C4-2B (cell line): ENCODE measurements around the gene IRF8.

Experiments
- ZFX ChIP-seq: fragments of 450-650 bp; IDR thresholded peaks from 2 replicates; pipeline ENCODE4 v1.6.1; 2017
- TF ChIP-seq, protein P1 (sequence below): fragments of 450-650 bp; conservative IDR thresholded peaks from 2 replicates; pipeline ENCODE4 v1.5.1; 2017; ENCODE audit warnings: mild to moderate bottlenecking

- TF ChIP-seq, protein P1, sequence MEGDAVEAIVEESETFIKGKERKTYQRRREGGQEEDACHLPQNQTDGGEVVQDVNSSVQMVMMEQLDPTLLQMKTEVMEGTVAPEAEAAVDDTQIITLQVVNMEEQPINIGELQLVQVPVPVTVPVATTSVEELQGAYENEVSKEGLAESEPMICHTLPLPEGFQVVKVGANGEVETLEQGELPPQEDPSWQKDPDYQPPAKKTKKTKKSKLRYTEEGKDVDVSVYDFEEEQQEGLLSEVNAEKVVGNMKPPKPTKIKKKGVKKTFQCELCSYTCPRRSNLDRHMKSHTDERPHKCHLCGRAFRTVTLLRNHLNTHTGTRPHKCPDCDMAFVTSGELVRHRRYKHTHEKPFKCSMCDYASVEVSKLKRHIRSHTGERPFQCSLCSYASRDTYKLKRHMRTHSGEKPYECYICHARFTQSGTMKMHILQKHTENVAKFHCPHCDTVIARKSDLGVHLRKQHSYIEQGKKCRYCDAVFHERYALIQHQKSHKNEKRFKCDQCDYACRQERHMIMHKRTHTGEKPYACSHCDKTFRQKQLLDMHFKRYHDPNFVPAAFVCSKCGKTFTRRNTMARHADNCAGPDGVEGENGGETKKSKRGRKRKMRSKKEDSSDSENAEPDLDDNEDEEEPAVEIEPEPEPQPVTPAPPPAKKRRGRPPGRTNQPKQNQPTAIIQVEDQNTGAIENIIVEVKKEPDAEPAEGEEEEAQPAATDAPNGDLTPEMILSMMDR: no peak
- no peak for TF ChIP-seq ZFX
Observed at GRCh38 chr16:85857406-85857805, 41.6 kb upstream of the IRF8 start.
